Astrocyte of the cerebellum (primary cell): ENCODE data around the gene NTRK1.

Source experiments
- DNase-seq: peaks from one replicate; pipeline ENCODE4 v3.0.0-alpha.2; 2011; ENCODE audit warnings: low read depth
- H3K4me3 ChIP-seq: 2 replicates; pipeline ENCODE4 v1.5.1; 2011; ENCODE audit warnings: mild to moderate bottlenecking, low read depth, low read length, moderate library complexity
- CTCF ChIP-seq: IDR thresholded peaks from 2 replicates; pipeline ENCODE4 v1.5.1; 2012; ENCODE audit warnings: low read length, low read depth, moderate library complexity, mild to moderate bottlenecking; ENCODE audit errors: missing control alignments
- in situ Hi-C: cut with HindIII; loops from 2 replicates; pipeline ENCODE4 v1.10.0; 2017; ENCODE audit warnings: low sequenced_read_pairs

Gene NTRK1

DNA sequence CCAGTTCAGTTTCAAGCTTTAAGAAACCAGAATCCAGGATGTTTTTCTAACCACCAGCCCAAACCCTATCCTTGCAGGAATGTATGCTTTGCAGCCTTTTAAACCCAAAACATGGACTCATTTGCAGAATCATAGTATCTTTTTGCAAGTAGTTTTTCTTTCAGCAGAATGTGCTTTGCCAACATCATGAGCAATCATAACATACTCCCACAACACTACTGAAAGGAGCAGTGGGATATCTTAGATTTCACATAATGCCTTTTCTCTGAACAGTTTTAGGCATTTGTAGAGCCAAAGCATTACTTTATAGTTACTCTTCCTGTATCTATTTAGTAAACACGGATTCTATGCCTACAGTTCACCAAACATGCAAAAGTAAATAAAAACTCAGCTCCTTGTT lies 34.0 kb upstream of the NTRK1 start:
- no peak overlapping the region for H3K4me3 ChIP-seq
- in situ Hi-C loops: no loop called here
- DNase-seq: no peak
- TF ChIP-seq CTCF: no peak

DNA sequence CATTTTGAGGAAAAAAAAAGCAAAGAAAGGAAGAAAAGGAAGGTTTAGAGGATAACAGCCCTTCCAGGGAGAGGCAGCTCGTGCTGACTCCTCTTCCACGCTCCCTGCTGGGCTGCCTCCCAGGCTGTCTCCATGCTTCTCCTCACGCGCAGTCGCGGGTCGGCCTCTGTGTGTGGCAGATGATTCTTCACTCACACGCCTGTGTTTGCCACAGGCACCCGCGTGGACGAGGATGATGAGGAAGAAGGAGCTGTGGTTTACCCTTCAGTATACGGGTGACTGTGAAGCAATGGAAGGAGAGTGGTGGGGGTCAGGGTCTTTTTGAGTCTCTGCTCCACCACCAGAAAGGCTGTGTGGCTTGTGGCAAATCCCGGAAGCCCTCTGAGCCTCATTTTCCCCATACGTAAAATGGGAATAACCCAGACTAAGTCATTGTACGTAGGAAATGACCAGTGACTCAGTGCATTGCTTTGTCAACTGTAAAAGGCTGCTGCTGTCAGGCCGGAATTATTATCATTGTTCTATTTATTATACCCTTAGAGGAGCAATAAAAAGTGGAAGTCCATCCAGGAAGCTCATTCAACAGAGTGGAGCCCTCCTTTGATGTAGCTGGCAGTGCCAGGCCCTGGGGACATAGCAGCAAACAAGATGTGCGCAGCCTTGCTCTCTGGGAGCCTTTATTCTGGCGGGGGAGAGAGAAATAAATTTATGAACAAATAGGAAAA lies 32.1 kb upstream of the NTRK1 start:
- DNase-seq: no peak
- in situ Hi-C loops: no loop called here
- no peak for TF ChIP-seq CTCF
- H3K4me3 ChIP-seq: no peak overlapping the region

GRCh38 chr1:156832434-156832833 lies 28.2 kb upstream of the NTRK1 start:
- in situ Hi-C loops: no loop called here
- TF ChIP-seq CTCF: no peak
- H3K4me3 ChIP-seq: no peak overlapping the region
- DNase-seq: no peak

- in situ Hi-C loops: no loop called here
- no peak overlapping the region for H3K4me3 ChIP-seq
- DNase-seq: no peak
- no peak for TF ChIP-seq CTCF
Measured at GRCh38 chr1:156833603-156834002, 27.1 kb upstream of the NTRK1 start.

DNA sequence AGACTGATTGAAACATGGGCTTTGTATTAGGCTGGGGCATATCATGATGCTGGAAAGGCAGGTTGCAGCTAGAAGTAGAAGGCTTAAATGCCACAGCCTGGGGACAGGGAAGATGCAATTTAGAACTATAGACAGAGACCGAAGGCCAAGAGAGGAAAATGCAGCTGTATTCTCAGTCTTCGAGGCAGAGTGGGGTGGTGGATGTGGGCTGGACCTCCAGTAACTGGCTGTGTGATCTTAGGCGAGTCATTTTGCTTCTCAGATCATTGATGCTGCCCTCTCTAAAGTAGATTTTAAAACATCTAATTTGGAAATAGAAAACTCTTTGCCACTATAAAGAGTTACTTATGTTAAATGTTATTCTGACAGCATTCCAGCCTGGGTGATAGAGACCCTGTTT lies 26.3 kb upstream of the NTRK1 start:
- TF ChIP-seq CTCF: no peak
- DNase-seq: no peak
- in situ Hi-C loops: no loop called here
- no peak overlapping the region for H3K4me3 ChIP-seq

DNA sequence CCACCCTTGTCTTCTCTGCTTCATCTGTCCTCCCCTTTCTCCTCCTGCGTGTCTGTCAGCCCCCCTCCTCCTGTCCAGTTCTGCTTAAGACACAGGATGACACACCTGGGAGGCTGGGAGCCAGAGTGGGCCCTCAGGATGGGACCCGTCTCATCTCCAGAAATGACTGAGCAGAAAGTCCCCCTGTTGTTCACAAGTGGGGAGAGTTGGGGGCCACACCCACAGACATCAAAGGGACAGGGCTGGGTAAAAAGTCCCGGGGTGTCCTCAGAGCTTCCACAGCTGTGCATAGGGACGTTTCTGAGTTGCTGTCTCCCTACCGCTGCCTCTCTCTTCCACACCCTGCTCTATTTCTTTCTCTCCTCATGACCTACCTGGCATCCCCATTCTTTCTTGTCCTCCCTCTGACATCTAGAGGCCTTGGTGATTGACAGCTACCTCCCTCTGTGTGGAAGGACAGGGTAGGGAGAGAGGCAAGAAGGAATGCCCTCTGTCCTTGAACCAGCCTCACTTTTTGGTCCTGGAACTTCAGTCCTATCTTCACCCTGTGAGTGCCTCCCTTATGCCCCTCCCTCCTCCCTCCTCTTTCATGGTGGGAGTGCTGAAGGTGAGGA lies 24.5 kb upstream of the NTRK1 start:
- no peak for TF ChIP-seq CTCF
- no peak for DNase-seq
- H3K4me3 ChIP-seq: no peak overlapping the region
- in situ Hi-C loops: no loop called here
